ENCODE data around the gene ANP32E.
"Not testable (repeated sequence)": the region's sequence is repeated elsewhere in the genome, so short reads cannot be mapped to it uniquely, and the experiment has no call there.

The ANP32E gene

GRCh38 chr1:150256554-150257341 is 20.8 kb upstream of the ANP32E start:
- DNase-seq: no peak

- DNase-seq: no peak
Observed at GRCh38 chr1:150256198-150256553, 20.3 kb upstream of the ANP32E start.

GRCh38 chr1:150249936-150250335 is 14.0 kb upstream of the ANP32E start:
- no peak for DNase-seq

GRCh38 chr1:150243003-150243402 is 7.1 kb upstream of the ANP32E start:
- no peak for DNase-seq

- DNase-seq: no peak
Observed at GRCh38 chr1:150237746-150238145, 1.8 kb upstream of the ANP32E start.

- not testable (repeated sequence) for DNase-seq
Observed at GRCh38 chr1:150237176-150237575, 1.3 kb upstream of the ANP32E start.

GRCh38 chr1:150236614-150237100 is 745 bp upstream of the ANP32E start:
- DNase-seq: no peak

- no peak for DNase-seq
Observed at GRCh38 chr1:150235294-150235851, 539 bp downstream of the ANP32E start.

- peak; percentile 13 for DNase-seq
Observed at GRCh38 chr1:150234566-150235293, 1.2 kb downstream of the ANP32E start.

GRCh38 chr1:150234309-150234565 is 1.7 kb downstream of the ANP32E start:
- no peak for DNase-seq

GRCh38 chr1:150233359-150234308 is 2.3 kb downstream of the ANP32E start:
- DNase-seq: no peak

- DNase-seq: not testable (repeated sequence)
Observed at GRCh38 chr1:150232921-150233320, 3.0 kb downstream of the ANP32E start.

- DNase-seq: not testable (repeated sequence)
Observed at GRCh38 chr1:150228246-150228645, 7.7 kb downstream of the ANP32E start.

GRCh38 chr1:150227228-150227627 is 8.7 kb downstream of the ANP32E start:
- DNase-seq: no peak

- DNase-seq: no peak
Observed at GRCh38 chr1:150226486-150226885, 9.4 kb downstream of the ANP32E start.

- DNase-seq: no peak
Observed at GRCh38 chr1:150225546-150225945, 10.4 kb downstream of the ANP32E start.

- DNase-seq: no peak
Observed at GRCh38 chr1:150224983-150225382, 10.9 kb downstream of the ANP32E start.

- peak; percentile 9 for DNase-seq
Observed at GRCh38 chr1:150221552-150221951, 14.4 kb downstream of the ANP32E start.

- DNase-seq: not testable (repeated sequence)
Observed at GRCh38 chr1:150215855-150216254, 20.1 kb downstream of the ANP32E start.

GRCh38 chr1:150214099-150214756 is 21.7 kb downstream of the ANP32E start:
- not testable (repeated sequence) for DNase-seq

GRCh38 chr1:150213170-150214098 is 22.5 kb downstream of the ANP32E start:
- peak; percentile 82 for DNase-seq

Measured in NCI-H1436 (cell line).